Measurements from ENCODE around the gene PHAF1. TPM values are rescaled to one million over a fixed set of nuclear protein-coding genes. Genes with fewer than 3 reads are reported as not detected.

PHAF1 gene
- total and polyA plus RNA-seq, 2 experiments from 2014 or later = 15.2 to 24.4 TPM

GRCh38 chr16:67164599-67165061 lies 54.9 kb downstream of the PHAF1 start, which contains the start of gene HSF4:
TSS of gene HSF4 (plus strand) at chr16:67164745. CDS start at chr16:67164812, 67 bp downstream.
- Histone ChIP-seq H3K9ac (peak within 1 kb of the TSS; percentile 21; the same call in 1 of the 2 replicates), H3K27me3 (replicated peaks; ENCODE audit: insufficient read depth) (no peaks in the 10 kb centered on the region), H3K4me1 (ENCODE audit: insufficient read depth) (no peaks in the 10 kb centered on the region), H3F3A (ENCODE audit: insufficient read depth) (no peaks in the 10 kb centered on the region), H3K36me3 (ENCODE audit: low read depth) (no peaks in the 10 kb centered on the region), H3K27ac (no peak within 1 kb of the TSS), H3K4me2 (ENCODE audit: unreplicated experiment) (peak within 1 kb of the TSS; percentile 69), H2AFZ (0 out of 2 replicates have a peak within 1 kb of the TSS, but pooled peaks have one; percentile 50), H4K20me1 (ENCODE audit: insufficient read depth) (no peaks in the 10 kb centered on the region), H3K9me3 (ENCODE audit: low read depth) (no peaks in the 10 kb centered on the region), H3K9me2 (ENCODE audit: insufficient read depth) (no peaks in the 10 kb centered on the region), H3K79me2 (ENCODE audit: insufficient read depth) (0 out of 2 replicates have a peak, but pooled peaks cover 4% of the 10 kb centered on the region), H3K4me3 (peak within 1 kb of the TSS; percentile 49)
- peak; percentile 78 for DNase-seq
- in situ Hi-C loops (cut with MboI) = loop anchor here (25.0 kb wide), 1 partner anchor 202 kb away; the partner anchor contains the start of gene CES3
- TF ChIP-seq EZH2 (IDR thresholded peaks at IDR 0.05; ENCODE audit: insufficient read depth, poor library complexity, severe bottlenecking) = no peak
- no peak for TF ChIP-seq EZH2phosphoT487 (IDR thresholded peaks at IDR 0.05; ENCODE audit: insufficient read depth, low read depth)
- 6 to 10% methylated on average over 11 to 41 of the region's 41 CpGs for WGBS, 2 experiments (ENCODE audit: low coverage in 1 of 2, low lambda C conversion rate in 2 of 2, missing lambda C conversion rate in 2 of 2)

- no peak overlapping the region for H2AFZ ChIP-seq
- TF ChIP-seq EZH2 (IDR thresholded peaks at IDR 0.05; ENCODE audit: insufficient read depth, poor library complexity, severe bottlenecking) (no peak), EZH2phosphoT487 (IDR thresholded peaks at IDR 0.05; ENCODE audit: insufficient read depth, low read depth) (no peak)
- in situ Hi-C loops (cut with MboI) = loop anchor here (25.0 kb wide), 1 partner anchor 203 kb away; the partner anchor contains the start of gene CES3
- no peak overlapping the region for H3K4me2 ChIP-seq (ENCODE audit: unreplicated experiment)
- H3K27ac ChIP-seq = no peak overlapping the region
- H3K79me2 ChIP-seq (ENCODE audit: insufficient read depth) = 0 out of 2 replicates have a peak, but pooled peaks cover 1% of the 10 kb centered on the region
- peak overlapping the region; percentile 49; the same call in 1 of the 2 replicates for H3K4me3 ChIP-seq
- no peaks in the 10 kb centered on the region for H3K9me3 ChIP-seq (ENCODE audit: low read depth)
- H3K9ac ChIP-seq = no peak overlapping the region
- peaks cover 5% of the 10 kb centered on the region; the same call in 1 of the 2 replicates for H3F3A ChIP-seq (ENCODE audit: insufficient read depth)
- H3K9me2 ChIP-seq (ENCODE audit: insufficient read depth) = no peaks in the 10 kb centered on the region
- no peaks in the 10 kb centered on the region for H3K4me1 ChIP-seq (ENCODE audit: insufficient read depth)
- 31% methylated on average over 80 to 85 of the region's 85 CpGs for WGBS, 2 experiments (ENCODE audit: low coverage in 1 of 2, low lambda C conversion rate in 2 of 2, missing lambda C conversion rate in 2 of 2)
- H3K27me3 ChIP-seq (replicated peaks; ENCODE audit: insufficient read depth) = no peaks in the 10 kb centered on the region
- no peaks in the 10 kb centered on the region for H4K20me1 ChIP-seq (ENCODE audit: insufficient read depth)
- H3K36me3 ChIP-seq (ENCODE audit: low read depth) = no peaks in the 10 kb centered on the region
- peak; percentile 45 for DNase-seq
These were observed 55.7 kb downstream of the PHAF1 start for GRCh38 chr16:67165121-67166078.

- no peaks in the 10 kb centered on the region for H3K79me2 ChIP-seq (ENCODE audit: insufficient read depth)
- H3F3A ChIP-seq (ENCODE audit: insufficient read depth) = peaks cover 10% of the 10 kb centered on the region
- DNase-seq = no peak
- H3K4me1 ChIP-seq (ENCODE audit: insufficient read depth) = no peaks in the 10 kb centered on the region
- H3K36me3 ChIP-seq (ENCODE audit: low read depth) = no peaks in the 10 kb centered on the region
- TF ChIP-seq EZH2phosphoT487 (IDR thresholded peaks at IDR 0.05; ENCODE audit: insufficient read depth, low read depth) (no peak), EZH2 (IDR thresholded peaks at IDR 0.05; ENCODE audit: insufficient read depth, poor library complexity, severe bottlenecking) (no peak)
- H3K9me2 ChIP-seq (ENCODE audit: insufficient read depth) = no peaks in the 10 kb centered on the region
- WGBS, 2 experiments (ENCODE audit: low coverage in 1 of 2, low lambda C conversion rate in 2 of 2, missing lambda C conversion rate in 2 of 2) = 76 to 80% methylated on average over 14 to 18 of the region's 18 CpGs
- no peaks in the 10 kb centered on the region for H4K20me1 ChIP-seq (ENCODE audit: insufficient read depth)
- H3K9me3 ChIP-seq (ENCODE audit: low read depth) = no peaks in the 10 kb centered on the region
- H2AFZ ChIP-seq = no peak overlapping the region
- in situ Hi-C loops (cut with MboI) = loop anchor here (25.0 kb wide), 1 partner anchor 204 kb away; the partner anchor contains the start of gene CES3
- no peak overlapping the region for H3K4me3 ChIP-seq
- no peaks in the 10 kb centered on the region for H3K27me3 ChIP-seq (replicated peaks; ENCODE audit: insufficient read depth)
- H3K9ac ChIP-seq = no peak overlapping the region
- H3K4me2 ChIP-seq (ENCODE audit: unreplicated experiment) = no peak overlapping the region
- H3K27ac ChIP-seq = no peak overlapping the region
These were observed 56.4 kb downstream of the PHAF1 start for GRCh38 chr16:67166110-67166547.

- TF ChIP-seq EZH2phosphoT487 (IDR thresholded peaks at IDR 0.05; ENCODE audit: insufficient read depth, low read depth) = no peak
- no peak for TF ChIP-seq EZH2 (IDR thresholded peaks at IDR 0.05; ENCODE audit: insufficient read depth, poor library complexity, severe bottlenecking)
- in situ Hi-C loops (cut with MboI) = loop anchor here (25.0 kb wide), 1 partner anchor 204 kb away; the partner anchor contains the start of gene CES3
- no peak overlapping the region for H3K4me3 ChIP-seq
- 75 to 80% methylated on average over 5 of the region's 5 CpGs for WGBS, 2 experiments (ENCODE audit: low coverage in 1 of 2, low lambda C conversion rate in 2 of 2, missing lambda C conversion rate in 2 of 2)
- H3F3A ChIP-seq (ENCODE audit: insufficient read depth) = peaks cover 15% of the 10 kb centered on the region
- no peak overlapping the region for H3K9ac ChIP-seq
- DNase-seq = no peak
- no peak overlapping the region for H3K27ac ChIP-seq
- H3K36me3 ChIP-seq (ENCODE audit: low read depth) = no peaks in the 10 kb centered on the region
- H3K79me2 ChIP-seq (ENCODE audit: insufficient read depth) = no peaks in the 10 kb centered on the region
- no peak overlapping the region for H2AFZ ChIP-seq
- H3K9me2 ChIP-seq (ENCODE audit: insufficient read depth) = no peaks in the 10 kb centered on the region
- H3K4me1 ChIP-seq (ENCODE audit: insufficient read depth) = no peaks in the 10 kb centered on the region
- H4K20me1 ChIP-seq (ENCODE audit: insufficient read depth) = no peaks in the 10 kb centered on the region
- H3K9me3 ChIP-seq (ENCODE audit: low read depth) = no peaks in the 10 kb centered on the region
- H3K27me3 ChIP-seq (replicated peaks; ENCODE audit: insufficient read depth) = no peaks in the 10 kb centered on the region
- H3K4me2 ChIP-seq (ENCODE audit: unreplicated experiment) = no peak overlapping the region
These were observed 56.9 kb downstream of the PHAF1 start for GRCh38 chr16:67166598-67167168.

Data from GM23248 (cell line).